ENCODE measurements around the gene KCNJ6. TPM values are rescaled to one million over a fixed set of nuclear protein-coding genes. Genes with fewer than 3 reads are reported as not detected.

Gene KCNJ6
- total RNA-seq, 2 donors from 2014 or later = not detected

GRCh38 chr21:37601027-37601426 is 315.2 kb downstream of the KCNJ6 start:
- H3K9me3 ChIP-seq = no peaks in the 10 kb centered on the region
- H3K4me1 ChIP-seq = no peaks in the 10 kb centered on the region
- TF ChIP-seq CTCF (IDR thresholded peaks at IDR 0.05) = no peak
- no peak for DNase-seq (ENCODE audit: low spot score)
- no peak overlapping the region for H3K27ac ChIP-seq
- H3K27me3 ChIP-seq = no peaks in the 10 kb centered on the region
- H3K36me3 ChIP-seq = no peaks in the 10 kb centered on the region
- H3K4me3 ChIP-seq = no peak overlapping the region

- Histone ChIP-seq H3K27me3 (no peaks in the 10 kb centered on the region), H3K27ac (no peak overlapping the region), H3K36me3 (no peaks in the 10 kb centered on the region), H3K4me1 (peaks cover 0 to 19% of the 10 kb centered on the region in 2 donors), H3K9me3 (no peaks in the 10 kb centered on the region), H3K4me3 (no peak overlapping the region)
- no peak for TF ChIP-seq CTCF (IDR thresholded peaks at IDR 0.05)
- DNase-seq (ENCODE audit: low spot score) = no peak
These were observed 320.3 kb downstream of the KCNJ6 start for GRCh38 chr21:37595944-37596343.

GRCh38 chr21:37594472-37594951 is 321.7 kb downstream of the KCNJ6 start:
- no peak for TF ChIP-seq CTCF (IDR thresholded peaks at IDR 0.05)
- no peak for DNase-seq (ENCODE audit: low spot score)
- Histone ChIP-seq H3K4me3 (peak overlapping the region in 1 of 2 donors; percentile 12), H3K36me3 (no peaks in the 10 kb centered on the region), H3K9me3 (no peaks in the 10 kb centered on the region), H3K27ac (peak overlapping the region in 1 of 2 donors; percentile 53), H3K27me3 (no peaks in the 10 kb centered on the region), H3K4me1 (peaks cover 0 to 19% of the 10 kb centered on the region in 2 donors)

GRCh38 chr21:37593740-37594471 is 322.4 kb downstream of the KCNJ6 start:
- no peaks in the 10 kb centered on the region for H3K27me3 ChIP-seq
- H3K4me1 ChIP-seq = peaks cover 0 to 19% of the 10 kb centered on the region in 2 donors
- TF ChIP-seq CTCF (IDR thresholded peaks at IDR 0.05) = no peak
- H3K9me3 ChIP-seq = no peaks in the 10 kb centered on the region
- H3K4me3 ChIP-seq = peak overlapping the region in 1 of 2 donors; percentile 12
- H3K36me3 ChIP-seq = no peaks in the 10 kb centered on the region
- no peak for DNase-seq (ENCODE audit: low spot score)
- peak overlapping the region in 1 of 2 donors; percentile 53 for H3K27ac ChIP-seq

- no peak overlapping the region for H3K4me3 ChIP-seq
- no peaks in the 10 kb centered on the region for H3K27me3 ChIP-seq
- no peaks in the 10 kb centered on the region for H3K36me3 ChIP-seq
- H3K27ac ChIP-seq = no peak overlapping the region
- peaks cover 0 to 19% of the 10 kb centered on the region in 2 donors for H3K4me1 ChIP-seq
- H3K9me3 ChIP-seq = no peaks in the 10 kb centered on the region
- TF ChIP-seq CTCF (IDR thresholded peaks at IDR 0.05) = no peak
- no peak for DNase-seq (ENCODE audit: low spot score)
These were observed 323.2 kb downstream of the KCNJ6 start for GRCh38 chr21:37593015-37593414.

Measured in right atrium auricular region (tissue), 2 donors.